ENCODE data around the gene GID4. TPM values are rescaled to one million over a fixed set of nuclear protein-coding genes. Genes with fewer than 3 reads are reported as not detected.

GID4 gene
- total and polyA plus RNA-seq, 4 donors: 1.7 to 4.9 (median 3.7) TPM

GRCh38 chr17:18089613-18090012 lies 50.4 kb downstream of the GID4 start:
- peaks cover 8 to 11% (median 9%) of the 10 kb centered on the region in 4 donors for H3K4me1 ChIP-seq (ENCODE audit: control insufficient read depth in 4 of 4, insufficient read depth in 4 of 4, low read length in 3 of 4)
- no peaks in the 10 kb centered on the region for H3K27me3 ChIP-seq (ENCODE audit: control insufficient read depth in 4 of 4, insufficient read depth in 4 of 4, low read length in 3 of 4)
- no peak overlapping the region for H3K4me3 ChIP-seq (ENCODE audit: low read depth in 1 of 3, low read length in 3 of 3)
- peaks cover 4 to 14% (median 5%) of the 10 kb centered on the region in 4 donors for H3K36me3 ChIP-seq (ENCODE audit: control insufficient read depth in 4 of 4, insufficient read depth in 3 of 4, low read depth in 1 of 4, low read length in 3 of 4)
- H3K27ac ChIP-seq (ENCODE audit: low read depth in 1 of 2, low read length in 2 of 2): no peak overlapping the region
- H3K9ac ChIP-seq (ENCODE audit: low read depth in 1 of 2, low read length in 2 of 2): no peak overlapping the region
- no peak for DNase-seq (ENCODE audit: low spot score)
- H3K9me3 ChIP-seq (ENCODE audit: control insufficient read depth in 4 of 4, low read length in 3 of 4): no peaks in the 10 kb centered on the region
- TF ChIP-seq SP1 (IDR thresholded peaks at IDR 0.05) (no peak), GABPA (IDR thresholded peaks at IDR 0.05 in 1 of 2, conservative IDR thresholded peaks at IDR 0.05 in 1 of 2) (no peak), FOXA2 (IDR thresholded peaks at IDR 0.05) (no peak), EGR1 (IDR thresholded peaks at IDR 0.05; ENCODE audit: low read depth in 2 of 2) (no peak), YY1 (IDR thresholded peaks at IDR 0.05) (no peak), TAF1 (conservative IDR thresholded peaks at IDR 0.05) (no peak), ATF3 (IDR thresholded peaks at IDR 0.05) (no peak), FOXA1 (IDR thresholded peaks at IDR 0.05) (no peak), RAD21 (IDR thresholded peaks at IDR 0.05) (no peak), NR2F2 (IDR thresholded peaks at IDR 0.05) (no peak), ZBTB33 (IDR thresholded peaks at IDR 0.05) (no peak), HNF4A (conservative IDR thresholded peaks at IDR 0.05) (no peak), MAX (IDR thresholded peaks at IDR 0.05) (no peak), CTCF (IDR thresholded peaks at IDR 0.05; ENCODE audit: low read depth, low read length, missing input control) (no peak), RXRA (IDR thresholded peaks at IDR 0.05) (no peak), HNF4G (IDR thresholded peaks at IDR 0.05) (no peak), REST (IDR thresholded peaks at IDR 0.05) (no peak)
- 97% methylated on average over 2 of the region's 2 CpGs for WGBS
